Myocyte (in vitro differentiated cells): Measurements from ENCODE around the gene MITD1. TPM values are rescaled to one million over a fixed set of nuclear protein-coding genes. Genes with fewer than 3 reads are reported as not detected.
"Not testable (repeated sequence)": the region's sequence is repeated elsewhere in the genome, so short reads cannot be mapped to it uniquely, and the experiment has no call there.

Experiments
- DNase-seq: peaks from one replicate; pipeline ENCODE4 v3.0.0-alpha.2; 2012; ENCODE audit warnings: low read depth
- polyA plus RNA-seq: library from polyadenylated mRNA; unstranded; fragments of >200 nt; gene quantifications from one replicate; pipeline ENCODE4 v1.2.1, GENCODE V29; 2012; ENCODE audit warnings: missing spikeins
- total RNA-seq: library from RNA; depleted of rRNA; stranded (reverse); fragments of >200 nt; gene quantifications from 2 replicates; pipeline ENCODE4 v1.2.3, GENCODE V29; 2014

Gene MITD1
- 30.3 and 31.1 TPM in 2 replicates for total RNA-seq
- polyA plus RNA-seq, result 15.7 TPM

DNA sequence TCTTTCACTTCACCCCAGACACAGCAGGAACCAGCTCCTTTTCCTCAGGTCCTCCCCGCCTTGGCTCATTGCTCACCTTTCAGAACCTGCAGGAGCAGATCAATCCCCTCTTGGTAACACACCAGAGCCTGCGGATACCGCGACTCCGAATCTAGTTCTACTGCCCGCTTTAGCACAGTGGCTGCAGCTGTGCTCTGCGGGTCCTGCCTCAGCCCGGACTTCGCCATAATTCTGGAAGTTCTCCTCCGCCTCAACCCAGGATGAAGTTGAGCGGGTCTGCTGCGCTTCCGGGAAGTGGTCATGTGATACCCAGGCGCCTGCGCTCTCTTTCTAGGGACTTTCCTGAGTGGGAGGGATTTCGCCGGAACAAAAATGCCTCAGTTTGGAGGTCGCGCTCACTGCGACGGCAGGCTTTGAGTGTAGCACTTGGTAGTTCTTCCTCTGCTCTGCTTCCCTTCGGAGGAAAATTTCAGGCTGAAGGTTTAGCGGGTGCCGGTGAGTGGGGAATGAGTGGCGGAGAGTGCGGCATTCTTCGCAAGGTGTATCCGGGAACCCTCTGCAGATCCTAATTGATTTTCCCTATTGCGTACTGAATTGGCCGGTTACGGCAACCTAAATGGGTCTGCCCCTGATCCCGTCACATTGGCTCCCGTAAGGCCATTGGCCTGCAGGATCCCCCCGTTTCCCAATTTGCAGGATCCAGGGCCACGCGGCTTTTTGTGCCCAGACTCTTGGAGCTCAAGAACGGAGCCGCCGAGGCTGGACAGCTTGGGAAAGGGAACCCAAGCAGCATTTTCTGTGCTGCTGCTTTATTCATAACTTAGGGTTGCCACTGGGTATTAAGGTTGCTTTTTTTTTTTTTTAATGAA is at the start of gene MITD1, which contains the start of gene MRPL30:
TSS of gene MITD1 (minus strand) at position 304 of the 869 bp plus-strand sequence. CDS start at position 227, 77 bp downstream.
TSS of gene MRPL30 (plus strand) at position 430 of the 869 bp plus-strand sequence. CDS start 5,020 bp downstream, outside the sequence.
- DNase-seq, result peak; percentile 97

DNA sequence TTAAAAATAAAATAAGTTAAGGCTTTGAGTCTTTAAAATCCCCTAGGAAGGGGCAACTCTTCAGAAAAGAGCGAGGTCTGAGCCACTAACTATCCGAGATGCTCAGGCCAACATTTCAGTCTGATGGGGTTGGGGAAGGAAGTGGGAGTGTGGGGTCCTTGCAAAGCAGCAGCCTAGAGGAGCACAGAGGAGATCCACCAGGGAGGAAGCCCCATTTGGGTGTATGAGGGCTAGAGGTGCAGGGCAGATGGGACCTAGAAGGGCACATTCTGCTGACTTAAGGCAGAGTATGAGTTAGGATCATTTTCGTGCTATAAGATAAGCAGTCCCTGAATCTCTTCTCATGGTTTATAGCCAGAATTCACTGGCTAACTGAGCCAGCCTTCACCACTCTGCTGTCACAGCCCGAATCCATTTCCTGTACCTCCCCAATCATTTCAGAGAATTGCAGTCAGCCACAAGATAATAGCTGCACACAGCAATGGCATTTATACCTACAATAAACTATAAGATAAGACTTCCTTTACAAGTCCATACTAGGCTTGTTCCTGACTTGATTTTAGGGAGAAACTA is 37.2 kb upstream of the MITD1 start:
- DNase-seq, result no peak

DNA sequence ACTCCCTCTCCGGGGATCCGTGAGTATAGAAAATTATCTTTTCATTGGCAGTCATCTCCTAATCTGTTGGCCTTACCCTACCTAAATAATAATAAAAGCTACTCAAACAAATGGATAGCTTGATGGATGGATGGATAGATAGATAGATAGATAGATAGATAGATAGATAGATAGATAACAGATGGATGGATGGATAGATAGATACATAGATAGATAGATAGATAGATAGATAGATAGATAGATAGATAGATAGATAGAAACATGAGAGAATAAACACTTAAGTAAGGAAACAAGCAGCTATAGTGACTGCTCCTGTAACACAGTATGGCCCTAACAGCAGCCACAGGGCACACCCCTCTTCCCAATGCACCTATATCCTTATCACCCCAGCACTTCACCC is 35.2 kb upstream of the MITD1 start:
- DNase-seq, result no peak

DNA sequence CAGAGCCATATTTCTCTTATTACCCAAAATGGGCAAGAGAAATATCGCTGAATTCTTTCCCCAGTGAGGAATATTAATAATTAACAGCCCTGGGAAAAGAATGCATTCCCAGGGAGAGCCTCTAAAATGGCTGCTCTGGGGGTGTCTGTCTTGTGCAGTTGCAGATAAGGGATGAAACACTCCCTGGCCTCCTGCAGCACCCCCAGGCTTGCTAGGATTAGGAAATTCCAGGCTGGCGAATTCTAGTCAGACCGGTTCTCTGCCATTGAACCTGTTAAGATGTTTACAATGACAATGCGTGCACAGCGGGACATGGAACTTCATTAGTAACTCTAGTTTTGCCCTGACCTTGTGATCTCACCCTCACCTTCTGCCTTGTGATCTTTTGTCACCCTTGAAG is 24.6 kb upstream of the MITD1 start:
- no peak for DNase-seq

DNA sequence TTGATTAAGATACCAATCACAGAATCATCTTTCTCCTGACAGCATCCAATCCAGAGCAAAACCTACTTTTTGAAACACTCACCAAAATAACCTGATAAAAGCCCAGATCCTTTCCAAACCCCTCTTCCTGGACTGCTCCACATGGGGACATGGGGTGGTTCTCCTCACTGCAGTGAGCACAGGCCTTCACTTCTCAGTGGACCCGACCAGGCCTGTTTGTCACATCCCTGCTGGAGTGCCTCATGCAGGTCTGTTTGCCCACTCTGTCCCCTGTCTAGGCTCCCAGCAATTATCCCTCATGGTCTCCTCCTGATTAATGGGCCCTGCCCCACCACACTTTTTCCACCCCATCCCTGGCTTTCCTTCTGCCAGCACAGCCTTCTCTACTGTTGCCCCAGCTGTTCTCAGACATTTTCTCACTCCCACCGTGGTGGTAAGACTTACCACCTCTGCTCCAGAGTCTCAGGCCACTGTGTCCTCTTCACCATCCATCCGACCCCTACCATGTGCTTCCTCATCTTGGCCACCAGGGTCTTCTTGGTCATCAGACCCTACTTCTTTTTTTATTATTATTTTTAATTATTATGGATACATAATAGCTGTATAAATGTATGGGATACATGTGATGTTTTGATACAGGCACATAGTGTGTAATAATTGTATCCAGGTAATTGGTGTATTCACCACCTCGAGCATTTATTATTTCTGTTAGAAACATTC is 21.3 kb upstream of the MITD1 start:
- DNase-seq, result no peak

DNA sequence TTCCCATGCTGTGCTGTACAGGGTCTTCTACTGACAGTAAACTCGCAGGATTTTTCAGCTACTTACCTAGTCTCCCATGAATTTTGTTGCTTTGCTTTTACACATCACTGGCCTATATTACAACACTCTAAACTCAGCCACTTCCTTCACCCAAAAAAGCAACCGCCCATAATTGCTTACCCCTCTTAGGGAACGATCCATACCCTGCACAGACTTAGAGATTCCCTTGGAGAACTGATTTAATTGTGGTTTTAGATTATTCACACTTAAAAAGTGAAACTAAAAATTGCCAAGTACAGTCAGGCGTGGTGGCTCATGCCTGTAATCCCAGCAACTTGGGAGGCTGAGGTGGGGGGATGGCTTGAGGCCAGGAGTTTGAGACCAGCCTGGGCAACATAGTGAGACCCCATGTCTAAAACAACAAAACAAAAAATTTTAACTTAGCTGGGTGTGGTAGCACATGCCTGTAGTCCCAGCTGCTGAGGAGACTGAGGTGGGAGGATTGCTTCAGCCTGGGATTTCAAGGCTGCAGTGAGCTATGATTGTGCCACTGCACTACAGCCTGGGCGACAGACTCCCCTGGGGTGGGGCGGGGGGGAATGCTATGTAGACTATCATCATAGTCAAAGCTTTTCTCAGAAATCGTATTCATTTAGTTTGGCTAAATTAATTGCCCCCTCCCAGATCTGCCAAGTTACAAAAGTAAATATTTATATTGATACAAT is 19.4 kb upstream of the MITD1 start:
- no peak for DNase-seq

DNA sequence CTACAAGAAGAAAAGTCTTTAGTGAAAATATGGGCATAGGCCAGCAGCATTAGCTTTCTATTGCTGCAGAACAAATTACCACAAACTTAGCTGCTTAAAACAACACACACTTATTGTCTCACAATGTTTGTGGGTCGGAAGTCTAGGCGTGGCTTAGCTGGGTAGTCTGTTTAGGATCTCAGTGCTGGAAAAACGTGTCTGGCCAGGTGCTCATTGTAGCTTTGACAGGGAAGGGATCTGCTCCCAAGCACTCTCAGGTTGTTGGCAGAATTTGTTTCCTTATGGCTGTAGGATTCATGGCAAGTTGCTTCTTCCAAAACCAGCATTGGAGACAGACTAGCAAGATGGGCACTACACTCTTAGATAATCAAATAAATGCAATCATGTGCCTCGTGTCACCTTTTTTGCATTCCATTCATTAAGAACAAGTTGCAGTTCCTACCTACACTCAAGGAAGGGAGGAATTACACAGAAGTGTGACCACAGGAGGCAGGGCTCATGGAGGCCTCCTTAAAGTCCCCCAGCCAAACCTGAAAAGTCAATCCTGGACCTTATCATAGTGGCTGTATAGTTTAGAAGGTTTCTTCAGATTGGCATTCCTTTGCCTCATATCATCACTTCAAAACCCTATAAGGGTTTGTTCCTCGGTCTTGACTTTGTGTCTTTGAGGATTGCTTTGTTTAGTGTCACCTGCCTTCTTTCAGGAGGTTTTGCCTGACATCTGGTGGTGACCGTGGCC is 17.4 kb upstream of the MITD1 start:
- no peak for DNase-seq

DNA sequence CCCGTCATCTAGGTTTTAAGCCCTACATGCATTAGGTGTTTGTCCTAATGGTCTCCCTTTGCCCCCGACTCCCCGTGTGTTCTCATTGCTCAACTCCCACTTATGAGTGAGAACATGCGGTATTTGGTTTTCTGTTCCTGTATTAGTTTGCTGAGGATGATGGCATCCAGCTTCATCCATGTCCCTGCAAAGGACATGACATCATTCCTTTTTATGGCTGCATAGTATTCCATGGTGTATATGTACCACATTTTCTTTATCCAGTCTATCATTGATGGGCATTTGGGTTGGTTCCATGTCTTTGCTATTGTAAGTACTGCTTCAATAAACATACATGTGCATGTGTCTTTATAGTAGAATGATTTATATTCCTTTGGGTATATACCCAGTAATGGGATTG is 11.5 kb upstream of the MITD1 start:
- DNase-seq, result not testable (repeated sequence)

DNA sequence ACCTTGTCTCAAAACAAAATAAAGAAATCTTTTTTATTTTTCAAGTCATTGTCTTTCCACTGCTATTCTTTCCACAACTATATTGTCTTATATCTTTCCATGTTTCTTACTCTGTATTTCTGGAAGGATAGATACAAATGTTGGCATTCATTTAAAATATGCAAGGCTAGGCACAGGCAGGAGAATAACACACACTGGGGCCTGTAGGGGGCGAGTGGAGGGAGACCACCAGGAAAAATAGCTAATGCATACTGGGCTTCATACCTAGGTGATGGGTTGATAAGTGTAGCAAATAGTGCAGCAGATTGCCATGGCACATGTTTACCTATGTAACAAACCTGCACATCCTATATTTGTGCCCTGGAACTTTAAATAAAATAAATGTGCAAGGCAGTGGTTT is 9.7 kb upstream of the MITD1 start:
- no peak for DNase-seq

DNA sequence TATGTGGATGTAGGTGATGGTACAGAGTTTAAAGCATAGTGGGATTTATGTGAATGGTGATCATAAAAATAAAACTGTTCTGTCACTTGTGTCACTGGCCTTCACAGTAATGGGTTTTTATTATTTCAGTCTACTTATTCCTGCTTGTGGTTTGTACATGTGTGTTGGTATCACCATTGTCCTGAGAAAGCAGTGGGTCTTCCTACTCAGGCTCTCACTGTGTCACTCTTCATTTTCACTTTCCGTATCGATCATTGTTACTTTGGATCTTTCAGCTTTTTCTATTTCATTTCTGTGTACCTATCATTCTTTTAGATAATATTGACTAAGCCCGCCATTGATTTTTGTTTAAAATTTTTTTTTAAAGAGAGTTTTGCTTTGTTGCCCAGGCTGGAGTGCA is 7.5 kb upstream of the MITD1 start:
- no peak for DNase-seq

DNA sequence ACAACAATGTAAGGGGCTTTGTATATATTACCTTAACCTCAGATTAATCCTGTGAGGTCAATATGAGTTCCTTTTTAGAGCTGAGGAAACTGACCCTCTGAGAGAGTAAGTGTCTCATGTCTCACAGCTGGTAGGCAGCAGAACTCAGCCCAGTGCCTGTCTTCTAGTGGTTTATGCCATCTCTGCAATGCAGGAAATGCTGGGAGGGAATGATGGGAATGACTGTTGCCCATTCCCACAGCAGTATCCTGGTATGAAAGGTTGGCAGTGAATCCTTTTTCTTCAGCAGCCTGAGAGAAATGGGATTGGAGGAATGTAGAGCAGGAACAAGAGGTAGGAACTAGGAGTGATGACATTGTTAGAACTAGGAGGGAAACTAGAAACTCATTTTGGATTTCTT is 6.2 kb upstream of the MITD1 start:
- peak; percentile 85 for DNase-seq

DNA sequence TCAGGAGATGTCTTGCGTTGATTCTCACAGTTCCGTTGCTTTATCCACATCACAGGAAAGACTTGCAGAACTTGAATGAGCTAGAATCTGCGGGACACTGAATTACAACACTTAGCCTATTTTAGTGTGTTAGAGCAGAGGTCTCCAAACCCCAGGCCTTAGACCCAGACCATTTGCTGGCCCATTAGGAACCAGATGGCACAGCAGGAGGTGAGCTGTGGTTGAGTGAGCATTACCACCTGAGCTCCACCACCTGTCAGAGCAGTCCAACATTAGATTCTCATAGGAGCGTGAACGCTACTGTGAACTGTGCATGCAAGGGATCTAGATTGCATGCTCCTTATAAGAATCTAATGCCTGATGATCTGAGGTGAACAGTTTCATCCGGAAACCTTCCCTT is 4.0 kb upstream of the MITD1 start:
- DNase-seq, result no peak

DNA sequence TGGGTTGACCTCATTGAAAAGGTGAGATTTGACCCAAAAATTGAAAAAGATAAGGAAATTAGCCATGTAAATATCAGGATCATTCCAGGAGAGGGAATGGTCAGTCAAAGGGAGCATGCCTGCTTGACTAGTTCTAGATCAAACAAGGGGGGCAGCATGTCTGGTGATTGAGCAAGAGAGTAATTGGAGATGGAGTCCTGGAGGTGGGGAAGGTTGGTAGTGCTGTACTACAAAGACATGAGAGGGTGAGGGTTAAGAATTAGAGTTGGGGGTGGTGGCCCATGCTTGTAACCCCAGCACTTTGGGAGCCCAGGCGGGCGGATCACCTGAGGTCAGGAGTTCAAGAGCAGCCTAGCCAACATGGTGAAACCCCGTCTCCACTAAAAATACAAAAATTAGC is 2.2 kb upstream of the MITD1 start:
- no peak for DNase-seq

DNA sequence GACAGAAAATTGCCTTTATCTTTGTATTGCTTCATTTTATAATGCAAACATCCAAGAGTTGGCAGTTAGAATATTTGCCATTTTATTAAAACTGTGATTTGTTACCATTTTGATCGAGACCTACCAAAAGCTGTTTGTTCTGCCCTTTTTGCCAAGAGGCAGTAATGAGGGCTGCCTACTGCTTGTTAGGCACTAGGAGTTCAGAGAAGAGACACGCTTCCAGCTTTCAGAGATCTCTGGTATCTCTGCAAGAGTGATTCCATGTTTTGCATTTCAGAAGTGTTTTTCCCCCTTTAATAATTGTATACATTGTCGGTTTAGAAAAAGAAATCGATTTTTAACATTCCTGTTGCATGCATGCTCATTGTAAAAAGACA is 754 bp upstream of the MITD1 start:
- peak; percentile 13 for DNase-seq

DNA sequence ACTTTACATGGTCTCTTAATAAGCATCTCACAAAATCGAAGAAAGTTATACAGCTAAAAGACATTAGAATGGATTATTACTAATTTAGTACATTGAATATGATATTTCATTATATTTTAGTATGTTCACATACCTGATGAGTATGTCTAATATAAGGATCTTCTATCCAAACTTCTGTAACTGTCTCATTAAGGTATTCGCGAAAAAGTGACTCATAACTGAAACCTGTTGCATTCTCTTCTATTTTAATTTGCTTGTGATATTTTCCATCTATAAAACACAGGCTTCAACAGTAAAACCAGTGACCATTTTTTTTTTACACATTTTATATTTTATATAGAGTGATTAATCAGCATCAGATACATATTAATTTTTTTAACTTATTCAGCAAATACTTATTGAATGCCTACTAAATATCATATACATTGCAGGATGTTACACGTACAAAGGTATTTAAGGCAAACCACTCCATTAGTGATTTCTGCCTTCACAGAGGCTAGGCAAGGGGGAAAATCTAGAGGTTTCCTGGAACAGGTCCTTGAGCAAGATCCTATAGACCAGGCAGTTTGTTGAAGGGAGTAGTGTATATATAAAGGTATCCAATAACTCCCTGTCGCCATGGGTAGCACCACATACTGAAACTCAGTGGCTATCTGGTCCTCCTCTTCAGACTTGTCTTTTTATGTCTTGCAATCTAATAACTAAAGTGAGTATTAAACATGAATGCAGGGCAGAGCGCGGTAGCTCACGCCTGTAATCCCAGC is 9.3 kb downstream of the MITD1 start:
- no peak for DNase-seq

DNA sequence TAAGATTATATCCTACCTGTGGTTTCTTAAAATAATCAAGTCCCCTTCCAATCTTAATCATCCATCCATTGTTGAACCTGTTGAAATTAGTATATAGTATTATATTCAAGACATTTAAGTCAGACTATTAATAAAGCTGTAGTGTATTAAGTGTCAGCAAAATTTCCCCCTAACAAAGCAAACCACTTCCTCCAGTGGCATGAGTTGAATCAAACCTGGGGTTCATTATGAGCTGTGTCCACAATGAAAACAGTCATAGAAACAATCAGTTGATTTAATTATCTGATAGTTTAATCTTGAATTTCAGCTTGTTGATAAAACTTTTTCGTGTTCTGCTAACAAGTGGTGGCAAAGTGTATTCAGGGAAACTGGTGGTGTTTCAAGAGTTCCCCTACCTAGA is 11.3 kb downstream of the MITD1 start:
- no peak for DNase-seq

DNA sequence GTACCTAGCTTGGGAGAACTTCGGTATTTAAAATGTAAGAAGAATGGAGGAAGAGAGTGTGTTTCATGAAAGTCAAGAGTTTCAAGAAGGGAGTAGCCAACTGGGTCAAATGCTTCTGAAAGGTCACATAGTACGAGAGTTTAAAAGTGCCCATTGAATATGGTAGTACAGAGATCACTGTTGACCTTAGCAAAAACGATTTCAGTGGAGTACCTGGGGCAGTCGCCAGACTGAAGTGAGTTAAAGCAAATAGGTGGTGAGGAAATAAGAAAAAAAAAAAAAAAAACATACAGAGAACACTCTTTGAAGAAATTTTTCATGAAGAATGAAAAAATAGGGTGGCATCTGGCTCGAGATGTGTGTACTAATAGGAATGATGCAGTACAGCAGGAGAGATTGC is 14.6 kb downstream of the MITD1 start:
- DNase-seq, result no peak

DNA sequence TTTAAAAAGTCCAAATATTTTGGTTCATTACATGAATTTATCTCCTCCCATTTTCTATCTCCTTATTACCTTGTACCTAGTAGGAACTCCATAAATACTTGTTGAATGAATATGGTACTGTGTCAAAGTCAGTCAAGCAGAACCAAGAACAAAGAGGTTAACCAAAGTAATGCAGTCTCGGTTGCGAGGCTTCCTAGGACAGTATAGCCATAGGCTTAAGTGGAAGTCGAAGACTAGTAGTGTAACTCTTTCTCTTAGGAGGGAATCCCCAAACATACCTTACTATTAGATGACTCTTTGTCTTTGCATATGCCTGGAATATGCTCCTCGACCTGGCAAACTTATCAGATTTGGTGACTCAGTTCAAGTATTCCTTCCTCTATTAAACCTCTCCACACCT is 21.3 kb downstream of the MITD1 start:
- no peak for DNase-seq

DNA sequence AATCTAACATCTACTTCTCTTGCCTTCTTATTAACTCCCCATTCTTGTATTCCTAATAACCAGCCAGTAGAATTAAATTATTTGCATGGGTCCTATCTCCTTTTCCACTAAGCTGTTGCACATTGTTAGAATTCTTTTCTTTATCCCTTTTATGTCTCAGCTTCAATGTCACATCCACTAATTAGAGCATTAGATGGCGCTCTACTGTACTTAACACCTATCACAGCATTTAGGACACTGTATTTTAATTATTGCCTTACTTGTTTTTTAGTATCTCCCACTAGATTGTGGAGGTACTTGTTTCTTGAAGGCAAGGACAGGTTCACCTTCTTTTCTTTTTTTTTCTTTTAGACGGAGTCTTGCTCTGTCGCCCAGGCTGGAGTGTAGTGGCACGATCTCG is 22.3 kb downstream of the MITD1 start:
- DNase-seq, result no peak

DNA sequence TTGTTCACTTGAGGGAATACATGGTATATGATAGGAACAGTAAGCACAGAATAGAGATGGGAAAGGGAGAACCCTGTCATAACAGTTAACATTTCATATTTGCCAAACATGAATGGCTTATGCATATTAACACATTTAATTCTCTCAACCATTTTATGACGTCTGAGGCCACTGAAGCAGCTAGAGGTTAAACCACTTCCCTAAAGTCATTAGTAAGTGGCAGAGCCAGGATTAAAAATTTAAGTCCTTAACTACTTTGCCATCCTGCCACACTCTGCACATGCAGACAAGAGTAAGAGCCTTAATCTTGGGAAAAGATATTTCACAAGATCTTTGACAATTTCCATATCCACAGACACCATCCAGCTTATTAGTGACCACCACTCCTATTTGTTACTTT is 24.0 kb downstream of the MITD1 start:
- no peak for DNase-seq
